GM18511 (cell line): ENCODE results near the gene VSTM4.

ENCODE experiments used
- ATAC-seq: cut with Tn5 transposase; IDR thresholded peaks from one replicate; pipeline ENCODE4 v1.9.1; 2021; ENCODE audit warnings: mild to moderate bottlenecking, moderate library complexity; ENCODE audit not compliant: unreplicated experiment

VSTM4 gene

DNA sequence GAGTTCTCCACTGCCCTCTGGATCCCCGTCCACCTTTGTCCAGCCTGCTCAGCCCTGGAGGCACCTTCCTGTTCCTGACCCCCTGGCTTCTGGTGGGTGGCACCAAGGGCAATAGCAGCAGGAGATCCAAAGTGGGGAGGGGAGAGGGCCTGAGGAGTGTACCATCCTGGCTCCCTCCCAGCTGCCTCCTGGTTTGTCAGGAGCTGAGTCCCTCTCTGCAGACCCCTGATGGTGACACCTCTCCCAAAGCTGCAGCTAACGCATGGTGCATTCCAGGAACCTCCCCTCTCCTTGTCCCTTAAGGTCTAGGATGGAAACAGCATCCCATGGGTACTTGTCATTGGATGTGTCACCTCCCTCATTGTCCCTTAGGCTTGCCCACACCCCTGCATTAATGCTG lies 39.6 kb downstream of the VSTM4 start:
- ATAC-seq: no peak

- ATAC-seq: no peak
Observed at GRCh38 chr10:49074836-49075682, 40.3 kb downstream of the VSTM4 start.

GRCh38 chr10:49072166-49072885 lies 43.0 kb downstream of the VSTM4 start:
- ATAC-seq: no peak

DNA sequence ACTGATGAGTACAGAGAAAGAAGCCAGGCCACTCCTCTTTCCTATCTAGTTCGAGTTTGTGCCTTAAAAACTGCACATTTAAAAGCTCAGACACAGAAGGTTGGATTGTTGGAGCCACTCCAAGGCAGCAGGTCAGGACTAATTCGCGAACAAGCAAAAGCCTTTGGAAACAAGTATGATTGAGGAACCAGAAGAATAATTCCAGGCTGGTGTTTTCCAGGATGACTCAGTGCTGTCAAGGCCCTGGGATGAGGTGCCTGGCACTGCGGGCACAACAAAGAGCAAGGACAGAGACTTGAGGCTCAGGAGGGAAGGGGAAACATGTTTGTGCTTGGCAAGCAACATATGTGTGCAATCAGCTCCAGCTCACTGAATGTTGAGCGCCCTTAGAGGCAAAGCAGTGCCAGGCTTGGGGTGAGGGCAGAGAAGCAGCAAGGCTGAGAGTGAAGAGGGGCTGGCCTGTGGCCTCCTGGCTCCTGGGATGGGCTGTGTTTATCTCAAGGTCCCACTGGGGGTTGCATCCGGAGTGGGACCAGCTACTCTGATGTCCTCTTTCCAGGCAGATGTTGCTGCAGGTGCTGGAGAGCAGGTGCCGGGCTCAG lies 44.1 kb downstream of the VSTM4 start:
- no peak for ATAC-seq

DNA sequence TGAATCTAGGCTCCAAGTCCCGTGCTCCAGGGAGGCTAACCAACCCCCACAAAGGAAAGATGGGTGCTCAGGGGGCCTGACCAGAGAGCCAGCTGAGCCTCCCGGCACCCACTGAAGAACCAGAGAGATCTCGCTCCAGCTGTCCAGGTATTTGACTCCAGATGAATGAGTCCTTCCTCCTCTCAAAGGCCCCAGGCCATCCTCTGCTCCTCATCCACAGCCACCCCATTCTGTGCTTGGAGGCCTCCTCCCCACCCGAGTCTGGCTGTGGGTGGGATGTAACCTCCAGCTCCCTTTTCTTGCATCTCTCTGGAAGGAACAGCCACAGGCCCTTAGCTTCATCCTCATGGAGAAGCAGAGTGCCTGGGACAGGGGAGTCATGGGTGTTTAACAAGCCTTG lies 44.6 kb downstream of the VSTM4 start:
- no peak for ATAC-seq

DNA sequence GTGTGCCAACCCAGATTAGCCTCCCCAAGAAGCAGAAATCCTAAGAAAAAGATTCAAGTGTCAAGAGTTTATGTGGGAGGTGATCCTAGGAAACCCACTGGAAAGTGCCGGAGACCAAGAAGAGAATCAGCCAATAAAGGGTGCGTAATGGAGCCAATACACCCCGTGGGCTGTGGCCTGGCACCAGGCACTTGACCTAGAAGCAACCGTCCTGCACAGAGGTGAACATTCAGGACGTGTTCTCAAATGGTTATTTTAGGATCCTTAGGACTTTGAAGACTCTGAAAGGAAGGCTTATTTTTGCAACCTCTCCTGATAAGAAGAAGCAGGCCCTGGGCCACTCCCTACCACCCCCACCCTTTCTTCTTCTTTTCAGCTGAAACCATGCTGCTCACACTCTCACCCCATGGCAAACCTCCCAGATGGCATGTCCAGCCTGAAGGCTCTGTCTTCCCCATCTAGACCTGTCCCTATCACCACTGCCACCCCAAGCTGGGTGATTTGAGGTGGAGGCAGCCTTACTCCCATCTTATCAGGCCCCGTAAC lies 46.6 kb downstream of the VSTM4 start:
- ATAC-seq: no peak

GRCh38 chr10:49068209-49068608 lies 47.1 kb downstream of the VSTM4 start:
- no peak for ATAC-seq

DNA sequence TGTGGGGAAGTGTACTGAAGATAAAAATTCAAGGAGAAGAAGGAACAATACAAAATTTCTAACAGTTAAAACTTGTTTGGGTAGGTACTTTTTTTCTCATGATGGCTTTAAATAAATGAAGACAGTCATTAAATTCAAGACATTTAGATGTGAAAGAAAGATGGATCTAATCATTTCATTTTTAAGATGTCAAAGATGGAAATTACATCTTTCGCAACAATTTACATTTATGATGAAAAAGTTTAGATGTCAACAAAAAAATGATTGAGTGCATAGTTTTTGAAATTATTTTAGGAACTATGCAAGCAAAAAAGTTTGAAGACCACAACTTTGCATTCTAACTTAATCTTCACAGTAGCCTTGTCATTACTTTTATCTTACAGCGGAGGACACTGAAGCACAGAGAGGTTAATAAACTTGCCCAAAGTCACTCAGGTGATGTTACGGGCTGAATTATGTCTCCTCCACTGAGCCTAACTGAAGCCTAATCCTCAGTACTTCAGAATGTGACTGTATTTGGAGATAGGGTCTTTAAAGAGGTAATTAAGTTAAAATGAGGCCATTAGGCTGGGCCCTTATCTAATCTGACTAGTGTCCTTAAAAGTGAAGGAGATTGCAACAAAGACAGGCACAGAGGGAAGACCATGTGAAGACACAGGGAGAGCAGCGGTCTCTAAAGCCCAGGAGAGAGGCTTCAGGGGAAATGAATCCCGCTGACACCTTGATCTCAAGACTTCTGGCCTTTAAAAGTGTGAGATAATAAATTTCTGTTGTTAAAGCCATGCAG lies 48.2 kb downstream of the VSTM4 start:
- ATAC-seq: no peak

GRCh38 chr10:49062229-49062628 lies 53.1 kb downstream of the VSTM4 start:
- ATAC-seq: no peak

DNA sequence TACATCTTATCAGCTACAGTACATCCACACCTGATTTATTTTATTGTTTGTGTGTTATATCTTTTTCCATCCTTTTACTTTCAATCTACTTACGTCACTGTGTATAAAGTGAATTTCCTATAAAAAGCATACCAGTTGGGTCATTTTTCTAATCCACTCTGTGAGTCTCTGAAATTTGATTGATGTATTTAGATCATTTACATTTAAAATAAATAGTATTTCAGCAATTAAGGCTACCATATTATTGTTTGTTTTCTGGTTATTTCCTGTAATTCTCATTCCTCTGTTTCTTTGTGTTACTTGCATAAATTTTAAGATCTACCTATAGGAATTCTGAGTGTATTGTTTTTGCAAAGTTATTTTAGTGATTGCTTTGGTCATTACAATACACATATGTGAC lies 53.7 kb downstream of the VSTM4 start:
- ATAC-seq: no peak

DNA sequence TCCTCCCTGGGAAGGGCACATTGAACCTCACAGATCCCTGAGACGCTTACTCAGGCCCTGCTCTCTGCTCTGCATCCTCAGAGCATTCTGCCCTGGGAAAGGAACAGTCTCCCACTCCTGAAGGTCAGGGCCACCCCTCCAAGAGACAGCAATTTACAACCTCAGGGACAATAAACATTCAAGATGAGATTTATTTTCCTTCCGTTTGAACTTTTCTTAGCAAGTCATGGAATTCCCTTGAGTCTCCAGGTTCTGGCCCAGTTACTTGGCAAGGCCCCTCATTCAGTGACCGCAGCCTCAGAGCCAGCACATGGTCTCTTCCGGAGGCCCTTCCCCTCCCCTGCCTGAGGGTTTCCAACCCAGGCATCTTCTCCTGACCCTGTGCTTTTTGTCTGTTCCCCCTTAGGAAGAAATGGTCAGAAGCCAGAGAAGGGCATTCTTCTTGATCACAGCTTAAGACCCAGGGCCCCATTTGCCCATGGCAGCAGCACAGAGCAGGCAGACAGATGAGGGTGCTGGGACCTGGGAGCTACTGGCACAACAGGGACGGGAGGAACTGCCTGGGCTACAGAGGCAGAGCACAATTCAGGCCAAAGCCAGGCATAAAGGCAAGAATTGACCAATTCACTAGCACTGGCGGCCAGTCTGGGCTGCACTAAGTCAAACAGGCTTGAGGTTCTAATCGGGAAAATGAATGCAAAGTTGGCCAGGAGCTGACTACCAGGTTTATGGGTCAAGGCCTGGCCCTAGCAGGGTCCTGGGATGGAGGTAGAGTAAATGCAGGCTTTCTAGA lies 56.7 kb downstream of the VSTM4 start:
- ATAC-seq: no peak

DNA sequence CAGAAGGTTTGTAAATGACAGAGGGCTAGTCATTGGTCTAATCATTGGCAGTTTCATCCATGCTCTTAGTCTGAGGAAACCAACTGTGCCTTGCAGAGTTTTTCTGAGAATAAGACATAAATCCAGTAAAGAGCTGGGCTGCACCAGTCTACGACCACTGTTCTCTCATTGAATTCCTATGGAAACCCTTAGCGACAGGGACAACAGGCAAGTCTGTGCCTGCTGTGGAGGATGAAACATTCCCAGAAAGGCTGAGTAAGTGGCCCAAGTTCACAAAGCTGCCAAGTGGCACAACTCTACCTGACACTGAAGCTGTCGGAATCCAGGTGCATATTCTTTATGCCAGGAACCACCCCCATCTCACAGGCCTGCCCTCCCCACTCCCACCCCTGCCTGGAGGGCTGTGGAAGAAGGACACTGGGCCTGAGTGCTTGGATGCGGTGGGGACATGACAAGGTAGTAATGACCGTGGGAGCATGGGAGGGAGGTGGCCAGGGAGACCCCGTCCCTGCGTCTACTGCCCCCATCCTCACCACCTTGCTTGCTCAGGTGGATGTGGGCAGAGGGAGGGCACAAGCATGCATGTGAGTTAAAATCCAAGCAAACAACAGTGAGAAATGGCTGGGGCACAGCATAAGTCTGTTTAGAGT lies 58.0 kb downstream of the VSTM4 start:
- ATAC-seq: no peak

DNA sequence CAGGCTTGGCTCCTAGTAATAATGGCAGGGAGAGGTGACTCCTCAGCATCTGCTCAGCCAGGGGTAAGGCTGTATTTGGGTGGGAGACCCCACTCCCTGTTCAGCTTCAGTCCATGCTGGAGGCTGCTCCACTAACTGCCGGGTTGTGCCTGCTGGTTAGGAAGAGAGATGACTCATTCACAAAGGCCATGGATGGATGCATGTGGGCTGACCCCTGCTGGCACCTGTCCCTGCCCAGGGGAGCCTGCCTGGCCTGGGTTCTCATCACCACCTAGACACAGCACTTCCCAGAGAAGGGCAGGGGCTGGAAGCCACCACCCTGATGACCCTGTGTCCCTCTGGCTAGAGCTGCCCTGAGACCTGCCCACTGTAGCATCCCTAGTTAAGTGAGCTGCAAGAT lies 59.0 kb downstream of the VSTM4 start:
- no peak for ATAC-seq

DNA sequence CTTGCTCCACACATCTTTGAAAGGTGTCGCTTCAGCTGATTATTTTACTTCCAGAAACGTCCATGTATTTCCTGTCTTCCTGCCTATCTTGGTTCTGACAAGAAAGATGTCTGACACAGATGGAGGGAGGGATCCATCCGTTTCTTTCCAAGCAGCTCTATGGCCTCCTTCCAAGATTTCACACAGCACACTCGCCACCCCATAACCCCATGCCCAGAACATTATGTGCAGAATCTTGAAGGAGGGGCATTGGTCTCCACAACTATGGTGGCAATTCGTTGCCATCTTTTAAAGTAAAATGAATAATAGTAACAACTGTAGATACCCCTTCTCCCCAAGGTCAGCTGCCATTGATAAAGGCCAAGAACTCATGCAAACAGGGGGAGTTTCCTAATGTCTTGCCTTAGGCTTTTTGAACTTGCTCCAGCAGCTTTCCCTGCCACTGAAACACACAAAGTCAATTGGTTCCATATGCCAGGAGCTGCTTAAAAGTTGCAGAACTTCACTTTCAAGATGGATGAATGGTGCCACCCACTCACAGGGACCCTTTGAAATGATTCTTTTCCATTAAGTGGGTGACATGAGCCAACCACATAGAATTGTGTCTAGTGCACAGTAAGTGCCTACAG lies 60.0 kb downstream of the VSTM4 start:
- ATAC-seq: no peak

GRCh38 chr10:49054753-49055152 lies 60.6 kb downstream of the VSTM4 start:
- no peak for ATAC-seq

- no peak for ATAC-seq
Observed at GRCh38 chr10:49053998-49054692, 61.2 kb downstream of the VSTM4 start.

DNA sequence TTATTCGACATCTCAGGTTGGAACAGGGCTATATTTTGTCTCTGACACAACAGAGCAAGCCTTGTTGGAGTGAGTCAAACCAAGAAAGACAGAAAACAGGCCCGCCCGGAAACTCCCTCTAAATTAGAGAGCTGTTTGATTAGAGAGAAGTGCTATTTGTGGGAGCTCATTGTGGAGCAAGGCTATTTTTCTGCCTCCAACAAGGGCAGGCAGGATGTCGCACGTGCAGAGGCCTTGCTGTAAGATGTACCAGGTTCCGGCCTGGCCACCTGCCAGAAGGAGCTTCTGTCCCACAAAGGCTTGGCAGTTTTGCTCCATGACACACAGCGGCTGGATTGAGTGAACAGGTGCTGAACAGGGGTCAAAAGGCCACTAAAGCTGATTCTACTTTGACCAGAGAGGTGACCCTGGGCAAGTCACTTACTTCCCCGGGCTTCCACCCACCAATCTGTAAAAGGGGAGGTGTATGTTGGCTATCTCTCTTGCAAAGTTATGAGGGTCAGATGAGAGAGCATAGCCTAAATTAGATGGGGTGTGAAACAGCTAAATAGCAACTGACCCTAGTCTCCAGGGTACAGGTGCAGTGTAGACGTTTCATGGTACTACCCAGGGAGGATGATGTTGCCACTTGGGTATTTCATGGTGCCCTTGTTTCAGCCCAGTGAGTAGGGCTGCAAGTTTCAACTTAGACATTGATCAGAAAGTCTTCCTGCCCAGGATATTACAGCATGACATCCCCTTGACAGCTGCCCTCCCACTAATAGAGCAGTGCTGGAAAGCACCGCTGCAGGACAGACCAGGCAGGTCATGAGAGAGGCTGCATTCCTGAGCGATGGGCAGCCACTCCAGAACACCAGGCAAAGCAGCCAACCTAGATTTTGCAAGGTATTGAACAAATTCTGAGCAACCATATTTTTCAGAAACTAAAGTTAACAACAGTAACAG lies 62.0 kb downstream of the VSTM4 start:
- ATAC-seq: peak; percentile 74
